ENCODE data around the gene IFT122.
A peak's percentile ranks its signal among the peaks of the same experiment; 100 is the strongest.
"Not testable (repeated sequence)": the region's sequence is repeated elsewhere in the genome, so short reads cannot be mapped to it uniquely, and the experiment has no call there.

IFT122 gene

DNA sequence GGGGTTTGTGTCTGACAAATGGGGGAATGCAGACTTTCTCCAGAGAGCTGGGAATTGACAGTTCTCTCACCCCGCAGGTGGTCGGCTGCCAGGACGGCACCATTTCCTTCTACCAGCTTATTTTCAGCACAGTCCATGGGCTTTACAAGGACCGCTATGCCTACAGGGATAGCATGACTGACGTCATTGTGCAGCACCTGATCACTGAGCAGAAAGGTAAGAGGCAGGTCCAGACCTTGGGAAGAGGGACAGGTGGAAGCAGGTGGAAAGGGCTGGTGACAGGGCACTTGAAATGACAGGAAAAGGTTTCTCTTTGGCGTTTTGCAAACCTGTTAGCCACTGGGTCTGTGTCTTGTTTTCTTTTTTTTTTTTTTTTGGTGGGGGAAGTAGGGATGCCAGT, 36.6 kb downstream of the IFT122 start:
- DNase-seq = no peak

GRCh38 chr3:129481225-129481765, 41.3 kb downstream of the IFT122 start:
- not testable (repeated sequence) for DNase-seq

- no peak for DNase-seq
Observed at GRCh38 chr3:129481766-129482332, 41.8 kb downstream of the IFT122 start.

DNA sequence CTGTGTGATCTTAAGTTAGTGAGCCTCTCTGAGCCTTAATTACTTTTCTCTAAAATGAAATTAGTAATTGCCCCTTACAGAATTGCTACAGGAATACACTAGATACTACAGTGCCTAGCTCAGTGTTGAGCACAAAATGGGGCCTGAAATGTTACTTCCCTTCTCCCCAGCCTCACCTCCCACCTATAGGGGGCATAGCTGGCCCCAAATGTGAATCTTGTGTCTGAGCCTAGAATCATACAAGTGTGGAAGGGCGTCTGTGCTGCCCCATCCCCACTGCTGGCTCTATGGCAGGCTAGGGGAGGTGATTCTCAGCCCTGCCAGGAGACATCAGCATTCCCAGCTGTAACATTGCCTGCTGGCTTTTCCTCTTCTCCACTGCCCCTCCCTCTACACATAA, 42.7 kb downstream of the IFT122 start:
- peak; percentile 39 for DNase-seq

DNA sequence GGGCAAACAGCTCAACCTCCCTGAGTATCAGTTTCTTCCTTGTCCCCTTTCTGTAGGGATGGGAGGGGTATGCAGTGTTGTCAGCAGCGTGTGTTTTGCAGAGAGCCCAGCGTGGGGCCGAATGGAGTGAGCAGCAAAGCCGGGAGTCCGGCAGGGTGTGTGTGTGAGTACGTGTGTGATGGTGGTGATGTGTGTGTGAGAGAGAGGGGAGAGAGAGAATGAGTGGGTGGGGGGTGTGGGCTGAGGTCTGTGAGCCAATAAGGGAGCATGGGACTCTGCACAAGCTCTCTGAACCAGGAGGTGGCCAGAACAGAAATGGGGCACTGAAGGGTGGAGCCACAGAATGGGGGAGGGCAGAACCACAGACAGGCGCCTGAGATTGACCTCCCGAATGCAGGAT, 43.8 kb downstream of the IFT122 start:
- DNase-seq = no peak

DNA sequence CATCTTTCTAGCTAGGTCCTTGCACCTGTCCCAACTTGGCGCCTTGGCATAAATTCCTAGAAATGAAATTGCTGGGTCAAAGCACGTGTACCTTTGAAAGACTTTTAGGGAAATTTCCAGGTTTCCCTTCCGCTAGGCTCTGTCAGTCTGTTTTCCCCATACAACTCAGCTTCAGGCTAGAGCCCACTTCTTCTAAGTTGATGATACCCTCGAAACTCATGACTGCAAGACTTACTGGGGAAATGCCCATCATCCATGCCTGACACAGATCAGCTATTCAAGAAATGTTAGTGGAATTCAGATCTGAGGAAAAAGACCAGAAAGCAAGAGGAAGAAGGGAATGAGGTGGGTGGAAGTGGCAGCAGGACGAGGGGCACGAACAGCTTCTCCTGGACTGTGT, 45.1 kb downstream of the IFT122 start:
- not testable (repeated sequence) for DNase-seq

GRCh38 chr3:129485721-129486663, 46.0 kb downstream of the IFT122 start:
- no peak for DNase-seq

DNA sequence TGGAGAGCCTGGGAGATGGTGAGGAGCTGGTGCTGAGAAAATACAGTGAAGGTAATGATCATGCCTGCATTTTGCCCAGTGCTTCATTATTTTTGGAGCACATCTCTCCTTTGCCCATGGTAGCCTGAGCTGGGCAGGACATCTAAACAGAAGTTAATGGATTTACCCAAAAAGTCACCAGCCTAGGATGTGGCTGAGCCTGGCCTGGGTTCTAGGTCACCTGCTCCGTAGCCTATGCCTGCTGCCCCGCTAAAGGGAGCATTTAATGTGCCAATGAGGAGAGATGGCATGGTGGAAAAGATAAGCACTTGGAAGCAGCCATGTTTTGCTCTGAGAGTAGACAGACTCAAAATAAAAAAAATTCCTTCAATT, 46.6 kb downstream of the IFT122 start:
- no peak for DNase-seq

GRCh38 chr3:129487183-129487867, 47.3 kb downstream of the IFT122 start:
- no peak for DNase-seq

- not testable (repeated sequence) for DNase-seq
Observed at GRCh38 chr3:129487868-129488335, 47.9 kb downstream of the IFT122 start.

DNA sequence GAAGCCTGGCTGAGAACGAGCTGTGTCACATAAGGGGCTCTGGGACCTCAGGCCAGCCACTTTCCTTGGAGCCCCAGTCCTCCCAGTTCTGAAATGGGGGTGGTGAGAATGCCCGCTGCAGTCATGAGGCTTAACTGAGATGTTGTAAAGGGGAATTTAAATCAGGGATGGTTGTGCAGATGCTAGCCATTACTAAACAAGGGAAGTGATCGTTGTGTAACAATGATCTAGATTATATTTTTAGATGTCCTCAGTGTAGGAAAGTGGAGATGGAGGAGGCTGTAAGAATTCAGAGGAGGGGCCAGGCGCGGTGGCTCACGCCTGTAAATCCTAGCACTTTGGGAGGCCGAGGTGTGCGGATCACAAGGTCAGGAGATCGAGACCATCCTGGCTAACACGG, 49.2 kb downstream of the IFT122 start:
- not testable (repeated sequence) for DNase-seq

GRCh38 chr3:129490273-129490675, 50.2 kb downstream of the IFT122 start:
- DNase-seq = peak; percentile 87

- not testable (repeated sequence) for DNase-seq
Observed at GRCh38 chr3:129491077-129491476, 51.1 kb downstream of the IFT122 start.

GRCh38 chr3:129491794-129492193, 51.8 kb downstream of the IFT122 start:
- DNase-seq = no peak

- DNase-seq = no peak
Observed at GRCh38 chr3:129492691-129493090, 52.7 kb downstream of the IFT122 start.

GRCh38 chr3:129493206-129493605, 53.2 kb downstream of the IFT122 start:
- DNase-seq = no peak

DNA sequence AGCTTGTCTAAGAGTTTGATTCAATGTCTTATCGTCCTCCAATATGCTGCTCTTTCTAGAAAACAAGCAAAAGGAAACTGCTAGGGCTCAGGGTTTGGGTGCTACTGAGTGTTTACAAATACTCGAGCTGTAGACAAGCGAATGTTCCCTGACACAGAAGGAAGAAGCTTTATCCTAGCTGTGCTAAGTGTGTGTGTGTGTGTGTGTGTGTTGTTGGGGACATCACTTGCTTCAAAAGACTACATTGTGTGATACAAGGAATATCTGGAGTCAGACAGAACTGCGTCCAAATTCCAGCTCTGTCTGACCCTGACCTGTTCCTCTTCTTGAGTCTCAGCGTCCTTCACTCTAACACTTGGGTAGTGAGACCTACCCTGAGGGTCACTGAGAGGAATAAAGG, 54.5 kb downstream of the IFT122 start:
- DNase-seq = not testable (repeated sequence)

DNA sequence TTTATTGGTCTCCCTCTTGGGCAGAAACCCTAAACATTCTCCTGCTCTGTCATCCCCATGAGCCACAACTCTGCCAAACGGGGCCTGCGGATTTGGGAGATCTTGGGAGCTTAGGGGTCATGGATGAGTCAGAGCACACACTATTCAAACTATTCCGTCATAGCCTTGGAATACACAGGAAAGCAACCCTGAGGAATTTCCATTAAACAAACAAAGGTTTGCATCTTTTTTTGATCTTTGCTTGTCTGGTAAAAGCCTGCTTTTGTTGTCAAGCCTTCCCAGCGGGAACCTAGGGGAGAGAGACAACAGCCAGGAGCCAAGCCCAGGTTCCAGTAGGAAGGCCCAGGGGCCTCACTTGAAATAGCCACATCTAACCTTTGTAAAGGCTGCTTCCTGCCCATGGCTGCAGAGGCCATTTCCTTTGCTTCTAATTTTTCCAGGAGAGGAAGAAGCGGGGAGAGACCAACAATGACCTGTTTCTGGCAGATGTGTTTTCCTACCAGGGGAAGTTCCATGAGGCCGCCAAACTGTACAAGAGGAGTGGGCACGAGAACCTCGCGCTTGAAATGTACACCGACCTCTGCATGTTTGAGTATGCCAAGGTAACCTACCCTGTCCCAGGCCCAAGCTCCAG, 55.1 kb downstream of the IFT122 start:
- not testable (repeated sequence) for DNase-seq

- not testable (repeated sequence) for DNase-seq
Observed at GRCh38 chr3:129497876-129498275, 57.9 kb downstream of the IFT122 start.

GRCh38 chr3:129498603-129499488, 58.8 kb downstream of the IFT122 start:
- not testable (repeated sequence) for DNase-seq

GRCh38 chr3:129499604-129500333, 59.7 kb downstream of the IFT122 start:
- not testable (repeated sequence) for DNase-seq

Measured in 8988T (cell line).